GM04503 (cell line): Measurements from ENCODE around the gene ITPR3.
A peak's percentile ranks its signal among the peaks of the same experiment; 100 is the strongest.

Source experiments
- DNase-seq: peaks from one replicate; pipeline ENCODE4 v3.0.0-alpha.2; 2012; ENCODE audit warnings: low read depth

ITPR3 gene

DNA sequence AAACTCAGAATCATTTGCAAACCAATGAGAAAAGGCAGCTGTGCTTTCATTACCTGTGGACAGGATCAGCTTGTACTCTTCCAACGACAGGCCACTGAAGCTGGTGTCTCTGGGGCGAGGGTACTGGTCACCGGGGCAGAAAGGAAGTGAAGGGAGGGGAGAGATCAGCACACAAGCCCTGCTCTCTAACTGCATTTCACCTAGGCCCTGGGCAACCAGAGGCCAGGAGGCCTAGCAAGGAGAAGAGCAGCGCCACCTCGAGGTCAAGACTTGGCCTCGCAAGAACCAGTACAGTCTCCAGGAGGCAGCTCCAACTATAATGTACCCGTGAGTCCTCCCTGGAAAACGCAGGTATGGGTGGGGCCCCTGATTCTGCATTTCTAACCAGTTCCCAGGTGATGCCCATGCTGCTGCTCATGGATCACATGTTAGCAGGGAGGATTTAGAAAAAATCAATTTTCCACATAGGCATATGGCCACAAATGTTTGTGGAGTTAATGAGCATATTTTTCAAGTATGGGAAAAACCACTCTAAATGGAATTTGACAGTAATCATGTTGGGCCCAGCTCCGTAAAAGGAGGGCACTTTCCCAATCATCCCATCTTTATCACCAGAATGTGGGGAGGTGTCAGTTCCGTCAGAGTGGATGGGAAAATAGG lies 79.4 kb downstream of the ITPR3 start:
- DNase-seq: no peak

GRCh38 chr6:33702345-33702977 lies 81.3 kb downstream of the ITPR3 start:
- DNase-seq: no peak

DNA sequence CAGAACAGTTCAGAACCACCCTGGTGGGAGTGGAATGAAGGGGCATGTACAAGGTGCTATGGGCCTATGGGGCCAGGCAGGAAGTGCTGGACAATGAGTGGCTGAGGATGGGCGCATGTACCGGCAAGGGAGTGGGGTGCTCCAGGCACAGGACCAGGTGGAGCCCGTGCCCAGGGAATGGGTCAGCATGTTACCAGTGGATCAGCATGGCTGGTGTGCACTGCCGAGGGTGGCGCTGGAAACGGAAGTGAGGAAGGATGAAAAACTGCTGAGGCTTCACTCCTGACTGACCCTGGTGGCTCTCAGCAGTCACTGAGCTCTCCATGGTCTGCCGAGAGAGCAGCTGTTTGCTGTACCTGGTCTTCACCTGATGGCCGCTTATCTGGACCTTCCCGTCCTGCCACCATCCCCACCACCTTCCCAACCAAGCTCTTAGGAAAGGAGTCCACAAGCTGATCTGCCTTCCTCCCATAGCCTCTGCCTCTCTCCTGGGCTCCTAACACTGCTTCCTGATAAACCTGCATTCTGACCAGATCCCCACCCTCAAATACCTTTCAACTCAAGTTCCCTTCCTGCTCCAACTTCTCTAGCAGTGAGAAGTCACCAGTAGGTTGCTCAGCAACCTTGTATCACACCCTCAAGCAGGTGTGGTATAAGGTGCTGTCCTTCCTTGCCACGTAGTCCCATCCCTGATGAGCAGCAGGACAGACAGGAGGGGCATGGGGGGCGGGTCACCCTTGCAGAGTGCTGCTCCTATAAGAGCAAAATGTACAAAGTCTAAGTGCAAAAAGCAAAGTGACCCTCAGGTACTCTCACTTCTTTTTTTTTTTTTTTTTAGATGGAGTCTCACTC lies 83.3 kb downstream of the ITPR3 start:
- DNase-seq: no peak

- DNase-seq: no peak
Measured at GRCh38 chr6:33705268-33705885, 84.3 kb downstream of the ITPR3 start.

DNA sequence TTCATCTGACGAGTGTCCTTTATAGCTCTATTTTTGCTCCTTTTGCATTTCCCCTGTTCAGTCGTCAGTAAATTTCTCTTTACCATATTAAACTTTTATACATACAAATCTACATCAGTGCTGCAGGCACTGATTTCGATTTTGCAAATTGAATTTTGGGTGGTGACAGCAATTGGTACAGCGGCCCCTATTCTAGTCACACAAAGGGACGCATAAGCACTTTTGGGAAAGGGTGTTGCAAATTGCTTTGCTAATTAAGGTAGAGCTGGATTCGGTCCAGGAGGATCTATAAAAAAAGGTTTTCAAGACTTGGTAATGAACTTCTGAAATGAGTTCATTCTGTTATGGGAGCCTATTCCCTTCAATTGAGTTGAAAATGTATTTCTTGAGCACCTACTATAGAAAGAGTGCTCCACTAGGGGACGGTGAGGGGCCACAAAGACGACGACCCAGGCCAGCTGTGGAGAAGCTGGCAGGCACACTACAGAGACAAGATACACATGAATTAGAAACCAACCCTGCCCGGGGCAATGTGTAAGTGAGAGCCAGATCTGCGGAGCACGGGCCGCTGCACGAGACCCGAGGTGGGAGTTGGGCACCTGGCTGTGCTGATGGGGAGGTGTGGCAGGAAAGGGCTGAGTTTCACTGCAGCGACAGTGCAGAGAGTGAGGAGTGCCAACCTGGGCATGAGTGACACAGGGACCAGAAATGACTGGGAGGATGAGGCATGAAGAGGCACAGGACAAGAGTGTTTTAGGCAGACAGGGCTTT lies 85.0 kb downstream of the ITPR3 start:
- no peak for DNase-seq

DNA sequence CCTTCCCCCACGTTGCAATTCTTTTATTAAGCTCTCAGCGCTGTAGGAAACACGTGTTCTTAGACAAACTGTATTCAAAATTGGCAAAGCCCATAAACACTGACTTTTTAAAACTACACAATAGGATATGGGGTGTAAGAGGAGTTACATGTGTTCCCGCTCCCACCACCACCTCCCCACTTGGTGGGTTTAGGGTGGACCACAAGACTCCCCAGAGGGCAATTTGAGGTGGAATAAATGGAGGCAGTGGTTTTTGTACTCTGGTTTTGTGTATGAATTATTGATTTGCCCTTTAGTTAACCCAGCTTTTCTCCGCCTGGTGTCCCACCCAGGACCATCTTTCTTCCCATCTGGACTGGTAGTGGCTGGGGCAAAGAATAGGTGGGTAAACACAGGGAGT lies 86.6 kb downstream of the ITPR3 start:
- no peak for DNase-seq

GRCh38 chr6:33708516-33709204 lies 87.5 kb downstream of the ITPR3 start:
- no peak for DNase-seq

DNA sequence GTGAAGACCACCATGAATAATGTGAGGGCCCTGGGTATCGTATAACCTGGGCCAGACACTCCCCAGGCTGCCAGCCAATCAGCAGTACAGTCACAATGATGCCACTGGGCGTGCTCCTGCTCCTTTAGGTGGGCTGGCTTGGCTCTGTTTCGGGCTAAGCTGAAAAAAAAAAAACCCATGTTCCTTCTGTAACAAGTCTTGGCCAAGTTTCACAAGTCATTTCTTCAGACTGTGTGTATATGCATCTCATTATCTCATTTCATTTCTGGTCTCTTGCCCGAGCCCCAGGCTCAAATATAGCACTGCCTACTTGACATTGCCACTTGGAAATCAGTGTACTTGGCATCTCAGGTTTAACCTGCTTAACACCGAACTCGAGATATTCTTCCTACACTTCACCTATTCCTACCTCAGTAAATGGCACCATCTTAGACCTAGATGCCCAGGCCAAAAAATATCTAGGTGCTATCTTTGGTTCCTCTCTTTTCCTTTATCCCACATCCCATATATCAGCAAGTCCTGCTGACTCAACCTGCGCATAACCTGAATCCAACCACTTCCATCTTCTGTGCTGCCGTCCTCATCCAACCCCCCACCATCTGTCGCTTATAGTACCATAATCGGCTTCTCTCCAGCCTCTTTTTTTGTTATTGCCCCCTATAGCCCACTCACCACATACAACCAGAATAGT lies 88.6 kb downstream of the ITPR3 start:
- DNase-seq: no peak

- DNase-seq: no peak
Measured at GRCh38 chr6:33710296-33711121, 89.4 kb downstream of the ITPR3 start.

DNA sequence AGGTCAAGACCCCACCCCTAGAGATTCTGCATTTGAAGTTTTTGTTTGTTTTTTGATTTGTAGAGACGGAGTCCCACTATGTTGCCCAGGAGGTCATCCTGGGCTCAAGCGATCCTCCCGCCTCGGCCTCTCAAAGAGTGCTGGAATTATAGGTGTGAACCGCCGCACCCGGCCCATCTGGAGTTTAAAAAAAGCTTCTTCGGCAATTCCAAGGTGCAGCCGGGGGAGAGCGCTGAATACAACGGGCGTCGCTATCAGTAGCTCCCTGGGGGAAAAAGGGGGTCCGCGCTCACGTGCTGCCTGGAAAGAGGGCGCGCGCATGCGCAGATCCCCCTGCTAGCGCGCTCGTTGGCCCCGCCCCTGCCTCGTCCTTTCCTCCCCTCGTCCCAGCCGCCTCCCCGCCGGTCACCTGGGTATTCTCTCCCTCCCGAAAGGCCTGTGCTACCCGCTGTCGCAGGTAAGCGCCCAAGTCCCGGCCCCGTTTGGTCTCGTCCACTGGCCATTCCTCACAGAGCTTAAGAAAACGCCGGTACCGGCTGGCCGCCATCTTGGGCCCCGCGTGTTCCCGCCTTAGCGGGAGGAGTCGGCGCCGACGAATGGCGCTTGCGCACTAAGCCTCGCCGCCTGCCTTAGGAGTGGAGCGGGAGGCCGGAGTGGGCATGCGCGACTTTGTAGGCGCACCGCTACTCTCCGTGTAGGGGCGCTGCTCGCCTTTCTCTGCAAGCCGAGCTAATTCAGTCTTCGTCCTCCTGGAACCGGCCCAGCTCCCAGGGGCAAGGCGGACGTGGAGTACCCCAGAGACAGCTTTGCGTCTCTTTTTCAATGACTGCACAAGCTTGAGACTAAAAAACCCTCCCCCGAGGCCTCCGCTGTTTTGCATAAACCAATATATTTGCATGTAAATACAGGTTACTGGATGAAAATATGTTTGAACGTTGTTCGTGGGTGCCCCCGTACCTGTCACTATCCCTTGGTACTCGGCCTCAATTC lies 90.3 kb downstream of the ITPR3 start, which contains the start of gene UQCC2:
Gene UQCC2, minus strand, starts transcription at position 561 of the 990 bp plus-strand sequence. Its CDS starts 14 bp downstream, at position 547.
- DNase-seq: peak; percentile 57

GRCh38 chr6:33712914-33713313 lies 91.8 kb downstream of the ITPR3 start:
- DNase-seq: no peak

DNA sequence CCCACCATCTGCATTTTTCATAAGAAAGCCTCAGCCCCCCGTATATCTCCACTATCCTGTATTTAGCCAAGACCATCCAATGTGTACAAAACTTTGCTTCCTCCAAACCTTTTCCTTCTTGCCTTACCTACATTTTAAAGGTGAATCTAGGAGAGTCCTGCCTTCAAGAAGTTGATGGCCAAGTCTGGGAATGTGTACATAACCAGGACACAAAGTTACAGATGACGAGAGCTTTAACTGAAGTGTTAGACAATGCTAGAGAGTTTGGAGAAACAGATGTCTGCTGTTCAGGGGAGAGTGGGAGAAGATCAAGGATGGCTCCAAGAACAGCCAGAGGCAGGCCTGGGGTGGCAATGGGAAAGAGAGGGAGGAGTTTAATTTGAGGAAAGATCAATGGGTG lies 92.7 kb downstream of the ITPR3 start:
- no peak for DNase-seq

GRCh38 chr6:33714385-33715040 lies 93.4 kb downstream of the ITPR3 start:
- no peak for DNase-seq

DNA sequence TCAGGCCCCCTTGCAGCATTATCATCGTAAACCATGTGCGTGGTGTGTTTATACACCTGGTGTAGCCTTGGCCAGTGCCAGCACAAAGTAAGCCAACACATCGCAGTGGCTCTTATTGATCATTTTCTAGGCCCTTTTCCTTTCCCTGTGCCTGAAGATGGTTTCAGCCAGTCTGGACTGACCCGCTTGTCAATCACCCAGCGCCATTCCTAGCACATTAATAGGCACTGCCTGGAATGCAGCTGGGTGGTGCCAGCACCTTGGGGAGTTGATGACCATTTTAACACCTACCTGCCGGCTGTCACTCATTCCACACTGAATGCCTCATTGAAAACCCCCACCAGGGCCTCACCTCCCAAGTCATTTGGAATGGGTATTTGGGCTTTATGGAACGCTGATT lies 95.3 kb downstream of the ITPR3 start:
- no peak for DNase-seq

DNA sequence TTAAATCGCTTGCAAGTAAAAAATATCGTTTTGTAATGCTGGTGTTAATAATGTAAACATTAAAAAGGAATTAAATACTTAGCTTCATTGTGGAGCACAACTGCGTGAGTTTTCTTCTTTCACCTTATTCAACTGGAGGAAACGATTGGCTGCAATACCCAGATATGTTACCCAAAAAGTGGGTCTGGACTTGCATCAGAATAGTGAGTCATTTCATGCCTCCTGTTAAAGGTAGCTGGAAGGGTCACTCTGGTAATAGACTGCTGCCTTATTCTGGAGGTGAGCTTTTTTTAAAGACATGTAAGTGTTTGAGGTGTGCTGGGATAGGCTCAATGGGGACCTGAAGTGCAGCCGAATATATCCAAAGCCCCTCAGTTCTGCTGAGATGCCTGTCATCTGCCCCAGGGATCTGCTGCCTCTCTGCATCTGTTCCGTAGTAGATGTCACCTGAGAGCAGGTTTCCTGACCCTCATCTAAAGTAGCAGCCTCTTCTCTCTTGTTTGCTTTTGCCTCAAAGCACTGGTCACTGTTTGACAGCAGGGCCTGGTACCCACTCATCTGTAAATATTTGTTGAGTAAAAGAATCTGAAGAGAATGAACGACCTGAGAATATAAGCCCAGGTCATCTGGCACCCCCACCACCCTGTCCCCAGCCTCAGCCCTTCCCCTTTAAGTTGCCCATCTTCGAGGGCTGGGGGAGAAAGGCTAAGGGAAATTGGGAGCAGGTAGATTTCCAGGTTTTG lies 95.9 kb downstream of the ITPR3 start:
- no peak for DNase-seq

DNA sequence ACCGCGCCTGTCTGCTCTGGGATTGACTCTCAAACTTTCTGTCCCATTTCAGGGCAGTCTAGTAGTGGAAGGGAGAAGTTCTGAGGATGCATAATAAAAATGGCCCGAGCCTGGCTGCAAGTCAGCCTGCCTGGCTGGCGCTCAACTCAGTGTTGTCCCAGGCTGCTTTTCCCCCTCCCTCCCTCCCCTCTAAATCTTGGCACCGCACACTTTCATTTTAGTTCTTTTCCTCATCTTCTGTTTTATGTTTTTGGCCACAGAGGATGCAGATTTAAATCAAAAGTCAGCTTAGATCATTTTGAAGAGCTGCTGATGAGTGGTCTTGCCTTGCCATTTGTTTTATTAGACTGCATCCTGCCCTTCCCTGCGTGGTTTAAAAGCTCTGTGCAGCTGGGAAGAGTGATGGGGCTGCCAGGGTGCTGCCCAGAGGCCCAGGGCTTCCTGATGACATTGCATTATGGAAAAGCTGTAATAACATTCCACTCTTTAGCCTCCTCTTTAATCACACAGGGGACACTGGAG lies 96.9 kb downstream of the ITPR3 start:
- DNase-seq: no peak

GRCh38 chr6:33718713-33719112 lies 97.6 kb downstream of the ITPR3 start:
- DNase-seq: no peak
